Liver (tissue), 3 donors: Measurements from ENCODE around the gene PCDH11X.
"Not testable (repeated sequence)": the region's sequence is repeated elsewhere in the genome, so short reads cannot be mapped to it uniquely, and the experiment has no call there.

ENCODE experiments used
- CTCF ChIP-seq: fragments of 150-350 bp; IDR thresholded peaks from 2 replicates; pipeline ENCODE4 v1.5.1; 2017; ENCODE audit warnings: improper control_type of control experiment, low read depth, low read length; ENCODE audit not compliant: missing input control
- FOXA1 ChIP-seq: IDR thresholded peaks from 2 replicates; pipeline ENCODE4 v1.6.1; 2016; ENCODE audit warnings: antibody characterized with exemption
- GABPA ChIP-seq, 2 donors: IDR thresholded peaks in 1 of 2; conservative IDR thresholded peaks in 1 of 2; 2 replicates each; pipeline ENCODE4 v1.6.1; 2016; ENCODE audit warnings: antibody characterized with exemption in 2 of 2, mild to moderate bottlenecking in 1 of 2, moderate library complexity in 1 of 2
- HNF4A ChIP-seq, 2 donors: conservative IDR thresholded peaks; 2 replicates each; pipeline ENCODE4 v1.6.1; 2016; ENCODE audit warnings: antibody characterized with exemption in 2 of 2, mild to moderate bottlenecking in 2 of 2
- HNF4G ChIP-seq: IDR thresholded peaks from 2 replicates; pipeline ENCODE4 v1.6.1; 2016; ENCODE audit warnings: antibody characterized with exemption
- JUND ChIP-seq, 2 donors: IDR thresholded peaks; 2 replicates each; pipeline ENCODE4 v1.6.1; 2016; ENCODE audit warnings: antibody characterized with exemption in 2 of 2
- RAD21 ChIP-seq, 2 donors: IDR thresholded peaks; 2 replicates each; pipeline ENCODE4 v1.6.1; 2016; ENCODE audit warnings: antibody characterized with exemption in 2 of 2, mild to moderate bottlenecking in 2 of 2
- REST ChIP-seq: IDR thresholded peaks from 2 replicates; pipeline ENCODE4 v1.6.1; 2016; ENCODE audit warnings: antibody characterized with exemption, mild to moderate bottlenecking
- SP1 ChIP-seq: IDR thresholded peaks from 2 replicates; pipeline ENCODE4 v1.6.1; 2018; ENCODE audit warnings: antibody characterized with exemption, mild to moderate bottlenecking
- YY1 ChIP-seq: IDR thresholded peaks from 2 replicates; pipeline ENCODE4 v1.6.1; 2016; ENCODE audit warnings: antibody characterized with exemption, mild to moderate bottlenecking
- ZBTB33 ChIP-seq: IDR thresholded peaks from 2 replicates; pipeline ENCODE4 v1.6.1; 2016; ENCODE audit warnings: antibody characterized with exemption
- TF ChIP-seq, protein P1 (sequence below): IDR thresholded peaks from 2 replicates; pipeline ENCODE4 v1.6.1; 2016; ENCODE audit warnings: antibody characterized with exemption
- donor health status: healthy.
- donor health status: healthy.

DNA sequence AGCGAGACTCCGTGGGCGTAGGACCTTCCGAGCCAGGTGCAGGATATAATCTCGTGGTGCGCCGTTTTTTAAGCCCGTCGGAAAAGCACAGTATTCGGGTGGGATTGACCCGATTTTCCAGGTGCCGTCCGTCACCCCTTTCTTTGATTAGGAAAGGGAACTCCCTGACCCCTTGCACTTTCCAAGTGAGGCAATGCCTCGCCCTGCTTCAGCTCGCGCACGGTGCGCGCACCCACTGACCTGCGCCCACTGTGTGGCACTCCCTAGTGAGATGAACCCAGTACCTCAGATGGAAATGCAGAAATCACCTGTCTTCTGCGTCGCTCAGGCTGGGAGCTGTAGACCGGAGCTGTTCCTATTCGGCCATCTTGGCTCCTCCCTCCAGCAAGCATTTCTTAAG, 46.1 kb downstream of the PCDH11X start:
- TF ChIP-seq CTCF; FOXA1; SP1; REST; JUND (IDR thresholded peaks at IDR 0.05); YY1; HNF4A (conservative IDR thresholded peaks at IDR 0.05); RAD21 (IDR thresholded peaks at IDR 0.05); ZBTB33; GABPA (IDR thresholded peaks at IDR 0.05 in 1 of 2, conservative IDR thresholded peaks at IDR 0.05 in 1 of 2); HNF4G: not testable (repeated sequence)
- TF ChIP-seq, protein P1, sequence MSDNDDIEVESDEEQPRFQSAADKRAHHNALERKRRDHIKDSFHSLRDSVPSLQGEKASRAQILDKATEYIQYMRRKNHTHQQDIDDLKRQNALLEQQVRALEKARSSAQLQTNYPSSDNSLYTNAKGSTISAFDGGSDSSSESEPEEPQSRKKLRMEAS, result not testable (repeated sequence)
